Measurements from ENCODE around the gene APOA1.
A peak's percentile ranks its signal among the peaks of the same experiment; 100 is the strongest.
"Not testable (repeated sequence)": the region's sequence is repeated elsewhere in the genome, so short reads cannot be mapped to it uniquely, and the experiment has no call there.

APOA1 gene

GRCh38 chr11:116857316-116857715, 19.9 kb upstream of the APOA1 start:
- DNase-seq, result no peak

GRCh38 chr11:116856423-116856822, 19.0 kb upstream of the APOA1 start:
- DNase-seq, result no peak

- no peak for DNase-seq
Measured at GRCh38 chr11:116855413-116855812, 18.0 kb upstream of the APOA1 start.

DNA sequence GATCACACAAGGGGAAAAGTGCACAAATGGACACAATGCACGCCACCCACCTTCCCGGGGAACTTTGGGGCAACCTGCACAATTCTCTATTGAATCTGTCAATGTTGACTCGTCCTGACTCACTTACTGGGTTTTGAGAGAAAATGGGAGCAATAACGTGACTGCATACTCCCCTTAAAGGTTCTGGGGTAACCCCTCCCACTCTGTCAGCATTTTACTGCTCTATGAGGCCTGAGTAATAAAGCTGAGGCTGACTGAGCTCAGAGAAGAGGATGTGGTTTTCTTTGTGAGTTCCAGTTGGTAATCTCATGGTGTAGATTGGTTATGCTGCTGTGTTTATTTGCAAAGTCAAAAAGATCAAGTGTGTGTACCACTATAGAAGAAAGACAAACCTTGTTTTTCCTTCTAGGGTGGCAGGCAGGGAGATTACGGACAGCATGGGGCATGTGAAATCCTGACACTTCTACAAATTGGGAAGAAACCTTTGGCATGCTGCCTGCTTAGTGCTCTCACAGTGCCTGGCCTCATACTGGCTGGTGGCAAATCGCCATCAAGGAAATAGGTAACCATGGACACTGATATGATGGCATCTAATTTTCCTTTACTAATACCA, 16.1 kb upstream of the APOA1 start:
- DNase-seq, result peak; percentile 46 to 62

DNA sequence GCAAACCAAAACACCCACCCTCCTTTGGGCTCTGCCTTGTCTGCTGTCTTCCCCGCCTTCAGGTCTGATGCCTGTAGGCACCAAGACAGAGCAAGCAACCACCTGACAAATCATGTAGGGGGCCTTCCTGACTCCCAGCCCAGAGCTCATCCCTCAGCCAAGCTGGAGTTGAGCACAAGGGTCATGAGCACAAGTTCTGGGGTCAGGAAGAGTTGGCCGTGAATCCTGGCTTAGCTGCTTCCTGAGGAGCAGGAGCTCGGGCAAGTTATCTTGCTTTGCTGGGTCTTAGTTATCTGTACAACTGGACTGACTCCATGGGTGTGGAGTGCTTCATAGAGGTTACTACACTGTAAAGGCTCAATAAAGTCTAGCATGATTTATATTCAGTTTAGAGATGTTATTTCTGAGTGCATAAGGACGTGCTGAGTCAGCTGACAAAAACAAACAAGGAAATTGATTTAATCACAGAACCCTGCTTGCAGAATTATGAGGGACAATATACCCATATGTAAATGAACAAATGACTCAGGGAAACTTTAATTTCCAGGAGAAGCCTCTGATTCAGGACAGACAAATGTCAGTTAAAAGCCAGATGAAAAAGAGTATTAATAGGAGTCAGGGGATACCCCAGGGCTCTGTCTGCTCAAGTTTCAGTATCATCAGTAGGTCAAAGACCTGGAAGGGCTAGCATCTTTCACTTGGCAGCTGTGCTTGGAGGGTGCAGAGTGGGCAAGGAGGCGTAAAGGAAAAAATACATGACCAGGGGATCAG, 15.0 kb upstream of the APOA1 start:
- DNase-seq, result peak in 1 of 2 experiments; percentile 23

DNA sequence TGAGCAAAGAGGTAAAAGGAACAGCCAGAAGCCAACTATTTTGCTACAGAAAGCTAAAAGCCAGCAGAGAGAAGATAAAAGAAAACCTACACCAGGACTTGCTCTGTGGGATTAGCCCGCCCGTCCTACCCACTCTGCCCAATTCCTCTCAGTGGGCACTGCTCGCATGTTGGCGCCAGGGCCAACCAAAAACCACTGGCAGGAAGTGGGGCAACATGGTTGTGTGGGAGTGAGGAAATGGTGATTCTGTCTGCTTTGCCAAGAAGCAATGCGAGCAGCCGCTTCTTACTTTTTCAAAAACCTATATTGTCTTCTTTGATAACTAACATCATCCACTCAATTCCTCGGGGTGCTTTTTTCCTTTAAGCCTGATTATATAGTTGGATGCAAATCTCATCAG, 14.2 kb upstream of the APOA1 start:
- peak; percentile 34 to 58 for DNase-seq

GRCh38 chr11:116849486-116849885, 12.1 kb upstream of the APOA1 start:
- no peak for DNase-seq

DNA sequence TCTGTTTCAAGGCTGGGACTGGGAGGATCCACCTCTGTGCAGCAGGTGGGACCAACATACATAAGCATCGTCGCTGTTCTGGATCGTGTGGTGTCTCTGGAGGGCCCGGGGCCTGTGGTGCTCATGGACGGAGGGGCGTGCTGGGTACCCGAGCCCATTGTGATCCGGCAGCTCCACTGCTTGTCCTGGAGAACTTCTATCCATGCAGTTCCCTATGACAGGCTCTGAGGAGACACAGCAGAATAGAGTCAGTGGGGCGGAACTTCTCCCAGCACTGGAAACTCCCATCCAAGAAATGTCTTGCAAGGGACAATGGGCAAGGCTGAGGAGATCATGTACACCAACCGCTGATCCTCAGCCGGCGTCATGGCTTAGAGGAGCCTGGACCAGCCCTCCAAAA, 11.6 kb upstream of the APOA1 start:
- no peak for DNase-seq

GRCh38 chr11:116847612-116848011, 10.2 kb upstream of the APOA1 start:
- no peak for DNase-seq

- DNase-seq, result no peak
Measured at GRCh38 chr11:116844722-116845121, 7.3 kb upstream of the APOA1 start.

DNA sequence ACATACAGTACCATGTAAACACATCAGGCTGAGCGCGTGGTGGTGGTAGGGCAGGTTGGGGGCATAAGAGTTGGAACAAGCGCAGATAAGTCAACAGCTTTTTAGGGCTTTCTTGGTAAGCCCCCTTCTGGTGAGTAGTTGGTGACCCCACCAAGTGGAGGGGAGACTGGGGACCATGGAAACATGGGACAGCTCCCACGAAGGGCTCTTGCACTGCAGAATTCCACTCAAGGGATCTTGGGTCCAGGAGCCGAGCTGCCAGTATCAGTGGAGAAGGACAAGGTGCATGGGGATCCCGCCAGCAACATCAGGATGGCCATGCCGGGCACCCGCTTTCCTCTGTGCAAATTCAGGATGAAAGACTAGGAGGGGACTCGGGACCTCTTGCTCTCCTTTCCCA, 6.2 kb upstream of the APOA1 start:
- DNase-seq, result no peak

DNA sequence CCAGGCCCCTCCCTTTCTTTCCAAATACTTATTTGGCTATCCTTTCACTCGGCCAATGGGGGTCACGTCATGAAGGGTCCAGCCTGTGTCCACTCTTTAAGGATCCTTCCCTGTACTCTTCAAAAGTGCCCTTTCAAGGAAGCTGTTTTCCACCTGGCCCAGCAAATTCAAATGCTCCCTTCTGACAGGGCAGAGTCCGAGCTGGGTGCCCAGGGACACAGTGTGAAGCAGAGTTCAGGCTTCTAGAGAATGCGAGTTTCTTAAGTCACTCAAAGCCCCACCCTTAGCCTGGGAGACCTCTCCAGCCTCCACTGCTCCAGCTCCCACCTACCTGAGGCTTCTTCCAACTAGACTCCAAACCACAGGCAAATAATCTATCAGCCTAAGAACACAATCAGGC, 5.5 kb upstream of the APOA1 start:
- no peak for DNase-seq

GRCh38 chr11:116842117-116842516, 4.7 kb upstream of the APOA1 start:
- no peak for DNase-seq

DNA sequence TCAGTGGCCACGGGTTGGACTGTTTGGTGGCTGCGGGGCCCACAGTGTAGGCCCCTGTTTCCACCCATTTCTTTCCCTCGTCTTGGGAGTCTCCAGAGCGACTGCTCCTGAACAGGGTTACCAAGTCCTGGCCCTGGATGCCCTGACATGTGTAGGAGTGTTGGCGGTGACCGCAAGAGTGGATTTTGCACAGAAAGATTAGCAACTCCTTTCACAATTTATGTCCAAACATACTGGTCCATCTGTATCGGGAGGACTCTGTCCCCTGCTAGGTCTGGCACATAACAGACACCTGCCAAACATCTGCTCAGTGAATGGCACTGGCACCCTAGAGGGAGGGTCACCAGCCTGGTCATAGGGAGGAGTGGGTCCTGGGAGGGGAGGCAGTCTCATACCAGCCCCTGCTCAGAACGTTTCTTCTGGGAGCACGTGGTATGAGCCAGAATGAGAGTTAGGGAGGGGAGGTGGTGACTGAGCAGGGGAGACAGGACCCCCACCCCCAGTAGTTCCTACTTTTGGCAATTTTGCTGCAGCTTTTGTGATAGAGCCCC, 3.4 kb upstream of the APOA1 start:
- DNase-seq, result no peak

- DNase-seq, result no peak
Measured at GRCh38 chr11:116840224-116840745, 2.9 kb upstream of the APOA1 start.

- no peak for DNase-seq
Measured at GRCh38 chr11:116838321-116839084, 1.1 kb upstream of the APOA1 start.

- DNase-seq, result no peak
Measured at GRCh38 chr11:116836632-116836991, 810 bp downstream of the APOA1 start.

DNA sequence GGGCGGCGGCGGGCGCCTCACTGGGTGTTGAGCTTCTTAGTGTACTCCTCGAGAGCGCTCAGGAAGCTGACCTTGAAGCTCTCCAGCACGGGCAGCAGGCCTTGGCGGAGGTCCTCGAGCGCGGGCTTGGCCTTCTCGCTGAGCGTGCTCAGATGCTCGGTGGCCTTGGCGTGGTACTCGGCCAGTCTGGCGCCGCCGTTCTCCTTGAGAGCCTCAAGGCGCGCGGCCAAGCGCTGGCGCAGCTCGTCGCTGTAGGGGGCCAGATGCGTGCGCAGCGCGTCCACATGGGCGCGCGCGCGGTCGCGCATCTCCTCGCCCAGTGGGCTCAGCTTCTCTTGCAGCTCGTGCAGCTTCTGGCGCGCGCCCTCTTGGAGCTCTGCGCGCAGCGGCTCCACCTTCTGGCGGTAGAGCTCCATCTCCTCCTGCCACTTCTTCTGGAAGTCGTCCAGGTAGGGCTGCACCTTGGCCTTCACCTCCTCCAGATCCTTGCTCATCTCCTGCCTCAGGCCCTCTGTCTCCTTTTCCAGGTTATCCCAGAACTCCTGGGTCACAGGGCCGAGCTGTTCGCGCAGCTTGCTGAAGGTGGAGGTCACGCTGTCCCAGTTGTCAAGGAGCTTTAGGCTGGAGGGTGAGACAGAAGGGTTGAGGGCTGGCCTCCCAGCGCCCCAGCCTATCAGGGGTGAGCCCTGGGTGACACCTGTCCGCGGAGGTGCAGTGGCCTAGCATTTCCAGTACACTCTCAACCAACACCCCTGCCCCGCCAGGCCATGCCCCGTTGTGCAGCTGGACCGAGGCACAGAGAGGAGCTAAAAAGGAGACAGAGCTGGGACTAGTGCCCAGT, 1.4 kb downstream of the APOA1 start:
- DNase-seq, result peak; percentile 78 to 84

DNA sequence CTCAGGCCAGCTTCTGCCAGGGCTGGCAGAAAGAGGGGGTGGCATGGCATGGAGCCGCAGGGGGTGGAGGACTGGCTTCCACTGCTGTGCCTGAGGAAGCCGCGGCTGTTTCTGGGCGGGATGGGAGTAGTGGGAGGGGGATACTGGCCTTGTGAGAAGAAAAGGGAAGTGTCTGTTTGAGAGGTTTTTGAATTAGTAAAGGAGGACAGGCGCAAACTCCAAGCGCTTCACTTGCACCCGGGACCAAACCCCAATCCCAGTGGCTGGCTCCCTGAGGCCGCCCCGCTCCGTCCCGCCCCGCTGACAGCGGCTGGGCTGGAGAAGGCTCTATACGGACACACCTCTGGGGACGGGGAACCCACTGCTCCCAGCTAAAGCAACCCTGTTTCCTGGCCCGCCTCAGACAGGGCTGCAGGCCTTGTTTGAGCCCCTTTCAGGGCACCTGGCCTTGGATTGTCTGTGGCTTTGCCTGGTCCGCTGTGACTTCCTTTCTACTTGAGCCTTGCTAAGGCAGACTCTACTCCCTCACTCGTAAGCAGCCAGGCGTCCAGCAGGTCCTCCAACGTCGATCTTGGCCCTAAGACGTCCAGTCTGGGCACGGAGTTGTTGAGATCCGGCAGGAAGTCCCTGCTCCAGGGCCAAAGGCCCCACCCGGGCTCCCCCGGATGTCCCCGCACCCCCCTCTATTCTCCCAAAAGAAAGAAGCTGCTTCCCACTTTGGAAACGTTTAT, 2.2 kb downstream of the APOA1 start:
- peak in 1 of 2 experiments; percentile 15 for DNase-seq

DNA sequence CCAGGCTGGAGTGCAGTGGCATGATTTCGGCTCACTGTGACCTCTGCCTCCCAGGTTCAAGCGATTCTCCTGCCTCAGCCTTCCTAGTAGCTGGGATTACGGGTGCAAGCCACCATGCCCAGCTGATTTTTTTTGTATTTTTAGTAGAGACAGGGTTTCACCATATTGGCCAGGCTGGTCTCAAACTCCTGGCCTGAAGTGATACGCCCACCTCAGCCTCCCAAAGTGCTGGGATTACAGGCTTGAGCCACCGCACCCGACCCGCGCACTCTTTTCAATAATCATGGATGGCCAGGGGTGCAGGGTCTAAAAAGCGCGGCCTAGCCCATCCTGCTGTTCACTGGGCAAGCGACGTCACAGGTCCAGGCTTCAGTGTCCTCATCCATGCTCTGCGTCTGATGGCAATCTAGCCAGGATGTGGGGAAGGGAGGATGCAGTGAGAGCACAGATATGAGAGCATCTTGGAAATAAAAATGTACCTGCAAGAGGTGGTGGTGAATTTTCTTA, 2.8 kb downstream of the APOA1 start:
- not testable (repeated sequence) for DNase-seq

GRCh38 chr11:116833816-116834534, 3.4 kb downstream of the APOA1 start:
- no peak for DNase-seq

Data from activated CD4-positive, alpha-beta T cell treated with anti-CD3 and anti-CD28 coated beads, Interleukin-2, amount 50 U/mL, for 48 hours (primary cell).